OCI-LY7 (cell line): Measurements from ENCODE around the gene ERVFRD-1. TPM values are rescaled to one million over a fixed set of nuclear protein-coding genes. Genes with fewer than 3 reads are reported as not detected.

Experiments
- BruUV-seq: library from RNA; stranded (reverse); fragments of 400-500 nt; replicated peaks from 2 replicates; lab custom pipeline; 2021; lab: Mats Ljungman, UMichigan
- CTCF ChIA-PET: fragments of 300-600 bp; sonication (Branson Sonifier 250); formaldehyde crosslinking; loops from one replicate; lab custom pipeline; 2022; ENCODE audit warnings: antibody characterized with exemption; ENCODE audit not compliant: unreplicated experiment; lab: Charles Lee
- POLR2A ChIA-PET: fragments of 300-600 bp; sonication (Branson Sonifier 250); formaldehyde crosslinking; loops from one replicate; lab custom pipeline; 2022; ENCODE audit warnings: antibody characterized with exemption; lab: Charles Lee
- DNase-seq: peaks from one replicate; pipeline ENCODE4 v3.0.0-alpha.2; 2015; ENCODE audit warnings: low spot score
- H2AFZ ChIP-seq: fragments of 200-600 bp; sonication (generic), shearing (Covaris generic); 2 replicates; pipeline ENCODE4 v1.6.1; 2014; ENCODE audit warnings: mild to moderate bottlenecking, antibody characterized with exemption, low read length, moderate library complexity
- H3K27ac ChIP-seq: fragments of 200-600 bp; sonication (generic); 2 replicates; pipeline ENCODE4 v1.5.1; 2014; ENCODE audit warnings: mixed run types, low read depth, mild to moderate bottlenecking, moderate library complexity, low read length, inconsistent platforms; ENCODE audit not compliant: poor library complexity, severe bottlenecking
- H3K36me3 ChIP-seq: fragments of 200-600 bp; sonication (generic); 2 replicates; pipeline ENCODE4 v1.6.1; 2014; ENCODE audit warnings: mild to moderate bottlenecking, antibody characterized with exemption, low read length, moderate library complexity, mixed read lengths; ENCODE audit not compliant: insufficient read depth
- H3K4me1 ChIP-seq: fragments of 200-600 bp; sonication (generic); 2 replicates; pipeline ENCODE4 v1.5.1; 2014; ENCODE audit warnings: mild to moderate bottlenecking, low read length; ENCODE audit not compliant: insufficient read depth, poor library complexity, severe bottlenecking
- H3K4me2 ChIP-seq: fragments of 200-600 bp; sonication (generic); 2 replicates; pipeline ENCODE4 v1.6.1; 2014; ENCODE audit warnings: mild to moderate bottlenecking, low read length
- H3K4me3 ChIP-seq: fragments of 200-600 bp; sonication (generic); 2 replicates; pipeline ENCODE4 v1.5.1; 2014; ENCODE audit warnings: mild to moderate bottlenecking, low read depth, low read length; ENCODE audit not compliant: poor library complexity, severe bottlenecking
- H3K79me2 ChIP-seq: fragments of 200-600 bp; sonication (generic); 2 replicates; pipeline ENCODE4 v1.6.1; 2016; ENCODE audit warnings: low read depth, mild to moderate bottlenecking, low read length, moderate library complexity, mixed read lengths; ENCODE audit not compliant: insufficient read depth
- H3K9me2 ChIP-seq: fragments of 200-600 bp; sonication (generic); 2 replicates; pipeline ENCODE4 v1.6.1; 2016; ENCODE audit warnings: mild to moderate bottlenecking, low read length, mixed read lengths; ENCODE audit not compliant: insufficient read depth
- H3K9me3 ChIP-seq: fragments of 200-600 bp; sonication (generic); 2 replicates; pipeline ENCODE4 v1.6.1; 2014; ENCODE audit warnings: mild to moderate bottlenecking, mixed run types, low read length, mixed read lengths
- H4K20me1 ChIP-seq: fragments of 200-600 bp; sonication (generic); 2 replicates; pipeline ENCODE4 v1.6.1; 2014; ENCODE audit warnings: mild to moderate bottlenecking, antibody characterized with exemption, low read length, moderate library complexity, mixed read lengths; ENCODE audit not compliant: insufficient read depth
- CTCF ChIP-seq: fragments of 200-600 bp; sonication (generic); conservative IDR thresholded peaks from 2 replicates; pipeline ENCODE4 v1.5.1; 2014; ENCODE audit warnings: mild to moderate bottlenecking, antibody characterized with exemption, low read length, moderate library complexity, mixed read lengths
- EZH2phosphoT487 ChIP-seq: fragments of 200-600 bp; sonication (generic); IDR thresholded peaks from 2 replicates; pipeline ENCODE4 v1.6.1; 2018; ENCODE audit warnings: low read depth, borderline replicate concordance, mild to moderate bottlenecking, mixed run types, antibody characterized with exemption, low read length, moderate library complexity, mixed read lengths
- intact Hi-C: fragments of 100-400 bp; cut with micrococcal nuclease; formaldehyde crosslinking; loops from one replicate; pipeline ENCODE4 v1.10.0; 2022; ENCODE audit not compliant: unreplicated experiment
- total RNA-seq, 2 experiments: library from RNA; depleted of rRNA in 1 of 2; stranded (reverse); fragments of >200 nt in 1 of 2; shearing (Covaris generic) in 1 of 2; gene quantifications; 2 replicates each; pipeline ENCODE4 v1.2.3, GENCODE V29; 2014 to 2022

Gene ERVFRD-1
- total RNA-seq, 2 experiments from 2014 or later, result not detected

GRCh38 chr6:11072101-11072500 lies 39.4 kb downstream of the ERVFRD-1 start:
- Histone ChIP-seq H3K9me3 (no peaks in the 10 kb centered on the region), H2AFZ (no peak overlapping the region), H4K20me1 (no peaks in the 10 kb centered on the region), H3K4me1 (no peaks in the 10 kb centered on the region), H3K36me3 (no peaks in the 10 kb centered on the region), H3K4me2 (no peak overlapping the region), H3K79me2 (no peaks in the 10 kb centered on the region), H3K27ac (no peak overlapping the region), H3K4me3 (no peak overlapping the region), H3K9me2 (no peaks in the 10 kb centered on the region)
- ChIA-PET CTCF (no interaction called here), POLR2A (interaction anchor here (1.6 kb wide), 1 partner anchor 11 kb away, joined by 3 read pairs; no protein-coding TSS in a partner anchor)
- BruUV-seq, result no TSS peak
- DNase-seq, result no peak
- TF ChIP-seq CTCF, result no peak
- TF ChIP-seq EZH2phosphoT487, result no peak
- intact Hi-C loops, result no loop called here

GRCh38 chr6:11069760-11070159 lies 41.8 kb downstream of the ERVFRD-1 start:
- Histone ChIP-seq H4K20me1 (no peaks in the 10 kb centered on the region), H3K4me3 (no peak overlapping the region), H3K9me2 (no peaks in the 10 kb centered on the region), H3K4me1 (no peaks in the 10 kb centered on the region), H3K27ac (no peak overlapping the region), H3K36me3 (no peaks in the 10 kb centered on the region), H3K4me2 (no peak overlapping the region), H2AFZ (no peak overlapping the region), H3K9me3 (no peaks in the 10 kb centered on the region), H3K79me2 (no peaks in the 10 kb centered on the region)
- ChIA-PET CTCF (interaction anchor here (1.3 kb wide), 1 partner anchor 269 kb away, joined by 3 read pairs; no protein-coding TSS in a partner anchor), POLR2A (interaction anchor here (0.6 to 0.7 kb wide), 2 partner anchors 276 to 766 kb away, joined by 4 read pairs; no protein-coding TSS in a partner anchor)
- intact Hi-C loops, result loop anchor here (1.0 kb wide), 3 partner anchors 115 to 591 kb away; no protein-coding TSS in a partner anchor
- no TSS peak for BruUV-seq
- no peak for TF ChIP-seq EZH2phosphoT487
- TF ChIP-seq CTCF, result no peak
- no peak for DNase-seq

GRCh38 chr6:11067348-11067747 lies 44.2 kb downstream of the ERVFRD-1 start:
- no peak overlapping the region for H3K27ac ChIP-seq
- H3K79me2 ChIP-seq, result no peaks in the 10 kb centered on the region
- H3K4me3 ChIP-seq, result no peak overlapping the region
- ChIA-PET POLR2A (interaction anchor here (0.6 to 1.3 kb wide), 2 partner anchors 12 to 185 kb away, joined by 3 to 10 read pairs; no protein-coding TSS in a partner anchor), CTCF (no interaction called here)
- BruUV-seq, result no TSS peak
- no peaks in the 10 kb centered on the region for H3K9me2 ChIP-seq
- no peaks in the 10 kb centered on the region for H3K4me1 ChIP-seq
- intact Hi-C loops, result no loop called here
- no peak for DNase-seq
- H3K4me2 ChIP-seq, result no peak overlapping the region
- no peak for TF ChIP-seq EZH2phosphoT487
- no peak for TF ChIP-seq CTCF
- H4K20me1 ChIP-seq, result no peaks in the 10 kb centered on the region
- no peak overlapping the region for H2AFZ ChIP-seq
- H3K9me3 ChIP-seq, result no peaks in the 10 kb centered on the region
- H3K36me3 ChIP-seq, result no peaks in the 10 kb centered on the region
